Panc1 (cell line): ENCODE results near the gene SHKBP1.

Experiments used
- POLR2AphosphoS5 ChIP-seq: IDR thresholded peaks from 2 replicates; pipeline ENCODE4 v1.6.1; 2012; ENCODE audit warnings: mild to moderate bottlenecking, low read depth, low read length, moderate library complexity
- SIN3A ChIP-seq: IDR thresholded peaks from 2 replicates; pipeline ENCODE4 v1.6.1; 2012; ENCODE audit warnings: low read depth, mild to moderate bottlenecking, low read length, moderate library complexity, borderline replicate concordance; ENCODE audit not compliant: insufficient read depth
- TCF7L2 ChIP-seq: IDR thresholded peaks from 2 replicates; pipeline ENCODE4 v1.6.1; 2011; ENCODE audit warnings: mild to moderate bottlenecking, low read depth, low read length, inconsistent platforms
- TF ChIP-seq, protein P1 (sequence below): fragments of 450-650 bp; IDR thresholded peaks from 2 replicates; pipeline ENCODE4 v1.5.1; 2017; ENCODE audit warnings: mild to moderate bottlenecking
- TF ChIP-seq, protein P2 (sequence below), 2 experiments: IDR thresholded peaks; 2 replicates each; pipeline ENCODE4 v1.6.1; 2011 to 2012; ENCODE audit warnings: low read depth in 2 of 2, control low read depth in 1 of 2, low read length in 1 of 2, mild to moderate bottlenecking in 1 of 2, moderate library complexity in 1 of 2; ENCODE audit not compliant: insufficient read depth in 1 of 2

DNA sequence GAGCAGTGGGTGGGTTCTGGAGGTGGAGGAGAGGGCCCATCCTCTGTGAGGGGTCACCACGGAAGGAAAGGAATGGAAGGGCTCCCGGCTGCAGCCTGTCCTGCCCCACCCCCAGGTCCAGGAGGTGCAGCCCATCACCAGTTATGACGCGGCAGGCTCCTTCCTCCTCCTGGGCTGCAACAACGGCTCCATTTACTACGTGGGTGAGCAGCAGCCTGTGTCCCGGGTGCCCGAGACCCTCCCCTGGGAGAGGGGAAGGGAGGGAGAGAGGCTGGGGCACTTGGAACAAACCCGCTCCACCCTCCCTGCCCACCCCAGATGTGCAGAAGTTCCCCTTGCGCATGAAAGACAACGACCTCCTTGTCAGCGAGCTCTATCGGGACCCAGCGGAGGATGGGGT lies 6.6 kb downstream of the SHKBP1 start:
- TF ChIP-seq, protein P1, sequence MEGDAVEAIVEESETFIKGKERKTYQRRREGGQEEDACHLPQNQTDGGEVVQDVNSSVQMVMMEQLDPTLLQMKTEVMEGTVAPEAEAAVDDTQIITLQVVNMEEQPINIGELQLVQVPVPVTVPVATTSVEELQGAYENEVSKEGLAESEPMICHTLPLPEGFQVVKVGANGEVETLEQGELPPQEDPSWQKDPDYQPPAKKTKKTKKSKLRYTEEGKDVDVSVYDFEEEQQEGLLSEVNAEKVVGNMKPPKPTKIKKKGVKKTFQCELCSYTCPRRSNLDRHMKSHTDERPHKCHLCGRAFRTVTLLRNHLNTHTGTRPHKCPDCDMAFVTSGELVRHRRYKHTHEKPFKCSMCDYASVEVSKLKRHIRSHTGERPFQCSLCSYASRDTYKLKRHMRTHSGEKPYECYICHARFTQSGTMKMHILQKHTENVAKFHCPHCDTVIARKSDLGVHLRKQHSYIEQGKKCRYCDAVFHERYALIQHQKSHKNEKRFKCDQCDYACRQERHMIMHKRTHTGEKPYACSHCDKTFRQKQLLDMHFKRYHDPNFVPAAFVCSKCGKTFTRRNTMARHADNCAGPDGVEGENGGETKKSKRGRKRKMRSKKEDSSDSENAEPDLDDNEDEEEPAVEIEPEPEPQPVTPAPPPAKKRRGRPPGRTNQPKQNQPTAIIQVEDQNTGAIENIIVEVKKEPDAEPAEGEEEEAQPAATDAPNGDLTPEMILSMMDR, result no peak
- TF ChIP-seq TCF7L2 (no peak), POLR2AphosphoS5 (no peak), SIN3A (no peak)
- TF ChIP-seq, protein P2, sequence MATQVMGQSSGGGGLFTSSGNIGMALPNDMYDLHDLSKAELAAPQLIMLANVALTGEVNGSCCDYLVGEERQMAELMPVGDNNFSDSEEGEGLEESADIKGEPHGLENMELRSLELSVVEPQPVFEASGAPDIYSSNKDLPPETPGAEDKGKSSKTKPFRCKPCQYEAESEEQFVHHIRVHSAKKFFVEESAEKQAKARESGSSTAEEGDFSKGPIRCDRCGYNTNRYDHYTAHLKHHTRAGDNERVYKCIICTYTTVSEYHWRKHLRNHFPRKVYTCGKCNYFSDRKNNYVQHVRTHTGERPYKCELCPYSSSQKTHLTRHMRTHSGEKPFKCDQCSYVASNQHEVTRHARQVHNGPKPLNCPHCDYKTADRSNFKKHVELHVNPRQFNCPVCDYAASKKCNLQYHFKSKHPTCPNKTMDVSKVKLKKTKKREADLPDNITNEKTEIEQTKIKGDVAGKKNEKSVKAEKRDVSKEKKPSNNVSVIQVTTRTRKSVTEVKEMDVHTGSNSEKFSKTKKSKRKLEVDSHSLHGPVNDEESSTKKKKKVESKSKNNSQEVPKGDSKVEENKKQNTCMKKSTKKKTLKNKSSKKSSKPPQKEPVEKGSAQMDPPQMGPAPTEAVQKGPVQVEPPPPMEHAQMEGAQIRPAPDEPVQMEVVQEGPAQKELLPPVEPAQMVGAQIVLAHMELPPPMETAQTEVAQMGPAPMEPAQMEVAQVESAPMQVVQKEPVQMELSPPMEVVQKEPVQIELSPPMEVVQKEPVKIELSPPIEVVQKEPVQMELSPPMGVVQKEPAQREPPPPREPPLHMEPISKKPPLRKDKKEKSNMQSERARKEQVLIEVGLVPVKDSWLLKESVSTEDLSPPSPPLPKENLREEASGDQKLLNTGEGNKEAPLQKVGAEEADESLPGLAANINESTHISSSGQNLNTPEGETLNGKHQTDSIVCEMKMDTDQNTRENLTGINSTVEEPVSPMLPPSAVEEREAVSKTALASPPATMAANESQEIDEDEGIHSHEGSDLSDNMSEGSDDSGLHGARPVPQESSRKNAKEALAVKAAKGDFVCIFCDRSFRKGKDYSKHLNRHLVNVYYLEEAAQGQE (IDR thresholded peaks at IDR 0.05; ENCODE audit: insufficient read depth in 1 of 2, low read depth in 2 of 2, low read length in 1 of 2), result no peak
